ENCODE measurements around the gene SKI. TPM values are rescaled to one million over a fixed set of nuclear protein-coding genes. Genes with fewer than 3 reads are reported as not detected.

SKI gene
- total RNA-seq, 1 experiment from 2014 or later, result 89.5 TPM

GRCh38 chr1:2312160-2312514, 84.0 kb downstream of the SKI start:
- Histone ChIP-seq H2BK15ac (ENCODE audit: low read depth, low read length) (no peak overlapping the region; the same call in 1 of the 2 replicates), H4K8ac (replicated peaks; ENCODE audit: insufficient read length, low read depth, low read length) (no peak overlapping the region), H3K27me3 (ENCODE audit: insufficient read depth, low read length) (no peaks in the 10 kb centered on the region), H3K9me3 (ENCODE audit: control insufficient read depth, low read depth, low read length) (no peaks in the 10 kb centered on the region), H3K23me2 (ENCODE audit: insufficient read length, low read depth, low read length, poor library complexity, severe bottlenecking) (no peaks in the 10 kb centered on the region), H3K4me2 (ENCODE audit: insufficient read depth, insufficient read length, low read length) (no peak overlapping the region), H3K9ac (ENCODE audit: extremely low read depth, insufficient read length, low read length) (no peak overlapping the region), H3K4me1 (ENCODE audit: insufficient read depth, low read length) (no peaks in the 10 kb centered on the region; the same call in 1 of the 2 replicates), H2AFZ (ENCODE audit: low read length) (no peak overlapping the region), H3K56ac (ENCODE audit: insufficient read length, low read depth, low read length) (no peak overlapping the region), H2BK20ac (ENCODE audit: low read depth, low read length, poor library complexity, severe bottlenecking) (no peak overlapping the region), H4K5ac (ENCODE audit: insufficient read length, low read depth, low read length) (no peak overlapping the region), H2BK12ac (ENCODE audit: insufficient read length, low read depth, low read length) (no peak overlapping the region), H2BK120ac (ENCODE audit: low read depth, low read length, poor library complexity, severe bottlenecking) (no peak overlapping the region), H3K23ac (ENCODE audit: insufficient read length, low read depth, low read length) (no peak overlapping the region), H3K79me1 (ENCODE audit: insufficient read depth, low read depth, low read length, poor library complexity, severe bottlenecking) (no peaks in the 10 kb centered on the region), H3K14ac (ENCODE audit: insufficient read depth, low read length) (no peak overlapping the region; the same call in 1 of the 2 replicates), H3K79me2 (ENCODE audit: insufficient read depth, low read length) (no peaks in the 10 kb centered on the region), H2AK5ac (ENCODE audit: insufficient read length, low read length) (no peak overlapping the region), H4K91ac (ENCODE audit: insufficient read length, low read depth, low read length) (no peak overlapping the region), H3K18ac (ENCODE audit: insufficient read length, low read depth, low read length) (no peak overlapping the region), H3K4ac (ENCODE audit: low read depth, low read length) (no peak overlapping the region), H3K27ac (ENCODE audit: insufficient read length, low read depth, low read length) (no peak overlapping the region), H3T11ph (ENCODE audit: low read length) (no peak overlapping the region), H4K20me1 (ENCODE audit: control insufficient read depth, insufficient read depth, insufficient read length) (no peaks in the 10 kb centered on the region), H2BK5ac (ENCODE audit: insufficient read length, low read length) (no peak overlapping the region)
- Mint-ChIP-seq H3K9me3 (no peaks in the 10 kb centered on the region), H3K36me3 (ENCODE audit: insufficient read depth in 1 of 3, low read depth in 3 of 3) (peaks cover 13 to 18% (median 16%) of the 10 kb centered on the region in 3 experiments; a peak in 6 of 7 replicates), H3K4me3 (no peak overlapping the region), H3K27ac (no peak overlapping the region; a peak in 1 of 7 replicates), H3K4me1 (peaks cover 4 to 27% of the 10 kb centered on the region in 2 experiments), H3K27me3 (ENCODE audit: low read depth) (peaks cover 1% of the 10 kb centered on the region; the same call in 1 of the 2 replicates)
- TF ChIP-seq CTCF (conservative IDR thresholded peaks at IDR 0.05), result no peak
- no peak for DNase-seq
- no CpG with 5 or more reads among the region's 10 CpGs for WGBS (ENCODE audit: extremely low coverage, insufficient read length, low lambda C conversion rate)
